Measurements from ENCODE around the gene SFTPD. TPM values are rescaled to one million over a fixed set of nuclear protein-coding genes. Genes with fewer than 3 reads are reported as not detected.

The SFTPD gene
- total RNA-seq: not detected in 2 replicates

GRCh38 chr10:79948976-79949722, at the start of gene SFTPD:
Gene SFTPD, minus strand, starts transcription at chr10:79949105. Its CDS starts 2,446 bp downstream, at chr10:79946659.

Other genes starting within 250 kb of the SFTPD start
- 0.19 and 0.28 TPM in 2 replicates for gene NUTM2B, start 245.9 kb downstream of the SFTPD start, total RNA-seq
- under 0.01 TPM in 1 of 2 replicates, not detected in the other for gene NUTM2E, start 122.4 kb downstream of the SFTPD start, total RNA-seq
- 6.5 and 7.1 TPM in 2 replicates for gene TMEM254, start 129.6 kb upstream of the SFTPD start, total RNA-seq
- gene PLAC9, start 183.6 kb upstream of the SFTPD start, total RNA-seq: 12.8 and 19.4 TPM in 2 replicates

Data from regular cardiac myocyte (primary cell).